GM18498 (cell line): ENCODE data around the gene CKMT1A.
"Not testable (repeated sequence)": the region's sequence is repeated elsewhere in the genome, so short reads cannot be mapped to it uniquely, and the experiment has no call there.

Experiments
- ATAC-seq: cut with Tn5 transposase; IDR thresholded peaks from one replicate; pipeline ENCODE4 v1.9.1; 2021; ENCODE audit warnings: mild to moderate bottlenecking, moderate library complexity; ENCODE audit not compliant: unreplicated experiment

Gene CKMT1A

DNA sequence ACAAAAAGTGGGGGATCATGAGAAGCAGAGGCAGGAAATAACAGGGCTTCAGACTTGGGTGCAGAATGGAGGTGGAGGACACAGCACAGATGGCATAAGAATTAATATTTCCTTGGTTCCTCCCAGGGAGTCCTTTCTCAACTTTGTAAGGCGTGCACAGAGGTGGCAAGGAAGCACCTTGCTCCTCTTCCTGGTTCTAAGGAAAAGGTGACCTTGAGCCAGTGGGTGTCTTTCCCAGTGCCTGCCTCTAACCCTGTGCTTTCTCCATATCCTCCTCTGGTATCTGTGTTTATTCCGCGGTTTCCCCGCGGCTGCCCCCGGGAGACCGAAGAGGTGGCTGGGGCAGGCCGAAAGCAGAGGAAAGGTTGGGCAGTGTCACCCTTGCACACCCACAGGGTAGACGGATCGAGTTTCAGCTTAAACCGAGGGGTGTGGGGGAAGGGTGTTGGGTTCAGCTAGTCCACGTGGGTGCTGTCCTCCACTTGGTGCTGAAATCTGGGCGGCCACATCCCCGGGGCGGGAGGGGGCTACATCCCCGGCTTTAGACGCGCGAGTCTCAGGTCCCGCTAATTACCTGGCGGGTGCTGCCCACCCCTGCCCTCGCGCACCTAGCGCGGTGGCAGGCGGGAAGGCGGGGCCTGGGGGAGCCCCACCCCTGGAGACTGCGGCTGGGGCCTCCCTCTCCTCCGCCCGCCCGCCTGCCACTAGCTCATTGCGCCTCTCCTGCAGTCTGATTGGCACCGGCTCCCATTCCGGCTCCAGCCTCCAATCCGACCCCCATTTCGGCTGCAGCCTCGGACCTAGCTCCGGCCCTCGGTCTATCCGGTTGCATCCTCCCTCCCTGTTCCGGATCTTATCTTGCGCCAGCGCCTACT, at the start of gene CKMT1A:
Gene CKMT1A, plus strand, starts transcription at position 712 of the 875 bp plus-strand sequence. CDS start 192 bp downstream, outside the sequence.
- ATAC-seq = not testable (repeated sequence)

GRCh38 chr15:43648649-43649429, 44.8 kb upstream of the CKMT1A start, which contains the start of gene CATSPER2:
TSS of gene CATSPER2 (minus strand) at chr15:43648844. CDS start at chr15:43648061, 783 bp downstream.
- ATAC-seq = no peak

GRCh38 chr15:43649430-43649926, 44.2 kb upstream of the CKMT1A start:
- ATAC-seq = not testable (repeated sequence)

DNA sequence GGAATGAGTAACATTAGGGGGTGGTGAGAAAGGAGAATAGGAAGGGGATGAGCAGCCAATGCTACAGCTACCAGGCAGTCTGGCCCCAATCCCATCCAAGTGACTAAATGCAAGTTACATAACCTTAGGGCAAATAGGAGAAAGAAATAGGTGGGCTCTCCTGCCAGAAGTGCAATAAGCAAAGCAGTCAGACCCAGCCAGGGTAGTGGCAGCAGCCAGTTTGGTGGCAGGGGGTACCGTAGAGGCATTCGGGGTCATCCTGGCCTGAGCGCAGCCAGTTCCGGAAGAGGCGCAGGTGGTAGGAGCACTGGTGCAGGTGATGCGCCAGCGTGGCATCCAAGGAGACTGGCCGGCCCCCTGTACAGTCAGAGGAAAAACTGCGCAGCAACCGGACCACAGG, 33.9 kb upstream of the CKMT1A start:
- not testable (repeated sequence) for ATAC-seq

- ATAC-seq = not testable (repeated sequence)
Observed at GRCh38 chr15:43662293-43662692, 31.4 kb upstream of the CKMT1A start.

DNA sequence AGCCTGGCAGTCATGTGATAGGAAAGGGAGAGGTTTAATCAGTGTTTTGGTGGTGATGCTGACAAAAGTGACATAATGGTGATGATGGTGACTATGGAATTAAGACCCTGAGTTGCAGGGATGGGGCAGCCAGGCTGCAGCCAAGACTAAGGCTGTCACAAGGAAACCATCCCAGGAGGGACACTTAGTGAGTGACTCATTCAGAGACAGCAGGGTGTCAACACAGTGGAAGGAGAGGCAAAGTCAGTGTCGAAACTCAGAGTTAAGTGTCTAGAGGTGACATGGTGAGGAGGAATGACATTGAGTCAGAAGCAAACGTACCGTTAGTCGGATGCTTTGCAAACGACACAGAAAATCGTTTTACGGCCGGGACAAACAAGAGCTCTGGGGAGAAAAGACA, 30.3 kb upstream of the CKMT1A start:
- ATAC-seq = not testable (repeated sequence)

- ATAC-seq = not testable (repeated sequence)
Observed at GRCh38 chr15:43666177-43666576, 27.5 kb upstream of the CKMT1A start.

DNA sequence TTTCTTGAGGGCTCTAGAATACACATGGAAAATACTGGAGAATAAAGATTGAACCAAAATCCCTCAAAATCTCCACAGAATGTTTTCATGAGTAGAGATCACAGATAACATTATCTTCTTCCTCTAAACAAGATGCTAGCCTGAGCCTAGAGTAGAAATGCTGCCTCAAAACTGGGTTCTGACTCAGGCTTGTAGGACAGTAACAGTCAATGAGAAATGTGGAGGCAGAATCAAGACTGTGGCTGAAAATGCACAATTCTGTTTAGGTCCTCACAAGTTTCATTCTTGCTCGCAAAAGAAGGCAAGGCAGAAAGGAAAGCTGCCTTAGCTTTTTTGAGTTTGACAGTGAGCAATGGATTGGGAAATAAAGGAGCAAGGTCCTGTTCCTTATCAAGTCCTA, 19.5 kb upstream of the CKMT1A start:
- ATAC-seq = not testable (repeated sequence)

GRCh38 chr15:43689604-43690301, 3.9 kb upstream of the CKMT1A start:
- peak; percentile 93 for ATAC-seq

GRCh38 chr15:43692679-43693078, 980 bp upstream of the CKMT1A start:
- ATAC-seq = not testable (repeated sequence)

GRCh38 chr15:43702174-43702573, 8.5 kb downstream of the CKMT1A start:
- ATAC-seq = no peak

DNA sequence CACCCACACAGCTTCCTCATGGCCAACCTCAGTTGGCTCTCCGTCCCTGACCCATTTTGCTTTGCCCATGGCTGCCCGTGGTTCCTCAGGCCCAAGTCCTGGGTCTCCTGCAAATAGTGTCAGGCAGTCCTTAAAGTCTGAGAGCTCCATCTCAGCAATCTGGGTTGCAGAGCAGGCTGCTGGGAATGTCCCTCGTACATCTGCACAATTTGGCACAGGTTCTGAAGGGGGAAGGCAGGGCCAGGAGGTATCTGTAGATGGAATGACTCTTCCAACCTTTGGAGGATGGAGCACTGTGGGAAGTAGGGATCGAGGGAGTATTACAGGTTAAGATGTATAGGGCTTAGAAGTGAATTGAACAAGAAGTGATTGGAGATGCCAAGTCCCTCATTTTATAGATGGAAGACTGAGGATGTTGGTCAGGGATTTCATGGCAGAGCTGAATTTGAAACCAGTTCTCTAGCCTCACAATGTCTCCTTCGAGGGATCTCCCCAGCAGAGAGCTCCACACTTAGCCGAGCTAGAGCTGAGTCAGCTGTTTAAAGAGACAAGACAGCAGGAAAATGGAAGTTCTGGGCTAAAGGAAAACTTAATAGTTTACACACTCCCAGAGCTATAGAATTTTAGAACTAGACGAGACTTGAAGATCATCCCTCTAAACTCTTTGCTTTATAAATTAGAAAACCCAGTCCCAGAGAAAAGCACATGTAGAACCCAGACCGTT, 9.2 kb downstream of the CKMT1A start:
- ATAC-seq = no peak

DNA sequence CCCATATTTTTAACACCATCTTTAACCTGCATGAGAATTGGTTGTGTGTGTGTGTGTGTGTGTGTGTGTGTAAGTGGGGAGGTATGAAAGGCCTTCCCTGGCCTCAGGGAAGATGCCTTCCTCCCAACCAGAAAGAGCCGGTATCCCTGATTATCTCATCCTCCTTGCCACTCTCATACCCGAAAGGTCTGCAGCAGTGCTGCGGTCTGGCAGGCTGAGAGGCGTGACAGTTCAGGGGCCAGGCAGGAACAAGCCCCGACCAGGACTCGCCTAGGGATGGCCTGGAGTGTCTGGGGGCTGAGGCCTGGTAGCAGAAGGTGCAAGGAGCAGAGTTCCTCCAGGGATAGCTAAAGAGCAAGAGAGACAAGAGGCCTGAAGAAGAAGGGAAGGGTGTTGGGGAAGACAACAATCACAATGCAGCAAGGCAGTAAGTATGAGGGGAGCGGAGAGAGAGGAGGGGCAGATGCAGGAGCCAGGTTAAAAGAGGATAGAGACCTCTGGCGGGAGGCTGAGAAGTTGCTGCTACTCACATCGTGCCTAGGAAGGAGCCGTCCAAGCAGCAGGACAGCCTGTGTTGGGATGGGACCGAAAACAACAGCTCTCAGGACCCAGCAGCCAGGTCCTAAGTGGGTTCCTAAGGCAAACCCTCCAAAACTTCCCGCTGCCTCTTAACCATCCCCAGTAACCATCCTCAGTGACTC, 16.9 kb downstream of the CKMT1A start:
- not testable (repeated sequence) for ATAC-seq

GRCh38 chr15:43723151-43723550, 29.5 kb downstream of the CKMT1A start:
- no peak for ATAC-seq

- not testable (repeated sequence) for ATAC-seq
Observed at GRCh38 chr15:43726306-43726705, 32.6 kb downstream of the CKMT1A start.

DNA sequence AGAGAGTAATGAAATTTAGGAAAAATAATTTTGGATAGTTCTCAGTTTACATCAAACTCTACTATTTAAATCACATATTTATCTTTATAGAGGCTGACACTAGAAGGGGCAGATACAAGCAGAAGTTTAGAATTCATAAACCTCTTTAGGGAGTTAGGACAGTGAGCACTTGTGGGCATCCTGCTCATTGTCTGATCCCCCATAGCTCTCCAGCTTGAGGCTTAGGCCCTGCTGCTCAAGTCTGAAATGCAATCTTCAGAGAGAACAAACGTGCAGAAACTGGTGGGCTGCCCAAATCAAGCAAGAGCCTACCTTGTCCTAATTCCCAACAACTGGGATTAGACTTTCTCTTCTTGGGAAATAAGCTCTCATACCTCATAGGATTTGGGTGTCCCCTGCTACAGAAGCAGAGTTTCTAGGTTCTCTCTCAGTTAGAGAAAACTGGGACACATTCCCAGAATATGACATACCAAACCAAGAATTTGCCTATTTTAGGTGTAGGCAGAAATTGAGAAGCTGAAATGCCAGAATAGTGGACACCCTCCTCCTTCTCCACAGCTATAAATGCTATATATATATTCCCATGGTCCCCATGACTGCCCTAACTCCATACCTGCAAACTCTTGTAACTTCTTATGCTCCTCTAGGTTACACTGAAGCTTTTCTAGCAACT, 34.5 kb downstream of the CKMT1A start:
- ATAC-seq = not testable (repeated sequence)

GRCh38 chr15:43735416-43735815, 41.8 kb downstream of the CKMT1A start:
- peak; percentile 51 for ATAC-seq

DNA sequence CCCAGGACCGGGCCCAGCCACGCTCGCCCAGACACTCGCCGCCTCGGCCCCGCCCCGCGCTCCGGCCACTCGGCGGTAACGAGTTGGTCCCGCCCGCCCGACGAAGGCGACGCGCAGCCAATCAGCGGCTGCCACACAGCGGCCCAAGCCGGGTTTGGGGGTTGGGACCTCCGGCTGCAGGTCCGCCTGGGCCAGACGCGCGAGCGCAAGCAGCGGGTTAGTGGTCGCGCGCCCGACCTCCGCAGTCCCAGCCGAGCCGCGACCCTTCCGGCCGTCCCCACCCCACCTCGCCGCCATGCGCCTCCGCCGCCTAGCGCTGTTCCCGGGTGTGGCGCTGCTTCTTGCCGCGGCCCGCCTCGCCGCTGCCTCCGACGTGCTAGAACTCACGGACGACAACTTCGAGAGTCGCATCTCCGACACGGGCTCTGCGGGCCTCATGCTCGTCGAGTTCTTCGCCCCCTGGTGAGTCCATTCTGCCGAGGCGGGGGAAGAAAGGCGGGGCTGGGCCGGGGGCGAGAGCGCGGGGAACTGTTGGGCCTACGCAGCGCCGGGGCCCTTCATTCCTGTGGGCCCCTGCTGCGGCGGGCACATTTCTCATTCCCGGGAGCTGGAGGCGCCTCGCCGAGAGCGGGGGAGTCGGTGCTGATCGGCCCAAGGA, 52.7 kb downstream of the CKMT1A start, which contains the start of gene PDIA3:
Gene PDIA3, plus strand, starts transcription at position 194 of the 658 bp plus-strand sequence. Its CDS starts 102 bp downstream, at position 296.
- ATAC-seq = peak; percentile 81
